Common myeloid progenitor, CD34-positive (primary cell): ENCODE measurements around the gene CRLF1.

ENCODE experiments used
- CTCF ChIA-PET: fragments of 350-600 bp; sonication (Branson Sonifier 250); formaldehyde crosslinking; loops from one replicate; lab custom pipeline; 2021; ENCODE audit warnings: antibody characterized with exemption; lab: Charles Lee
- POLR2A ChIA-PET: fragments of 350-600 bp; sonication (Branson Sonifier 250); formaldehyde crosslinking; loops from one replicate; lab custom pipeline; 2021; ENCODE audit warnings: antibody characterized with exemption; lab: Charles Lee
- DNase-seq, 3 donors: peaks; one replicate each; pipeline versions ENCODE4 v3.0.0 to v3.0.0-alpha.2; 2013
- H3K27ac ChIP-seq, 2 experiments: 1 replicate in 1 of 2; 2 replicates in 1 of 2; pipeline ENCODE4 v1.7.0; 2013; ENCODE audit warnings: inconsistent platforms in 2 of 2, low read length in 2 of 2, mild to moderate bottlenecking in 2 of 2, low read depth in 1 of 2, moderate library complexity in 1 of 2; ENCODE audit not compliant: severe bottlenecking in 2 of 2, insufficient read depth in 1 of 2, poor library complexity in 1 of 2
- H3K27me3 ChIP-seq, 5 experiments: replicated peaks in 2 of 5; 1 replicate in 3 of 5; 2 replicates in 2 of 5; pipeline versions ENCODE4 v1.6.1 to v1.7.0; 2013; ENCODE audit warnings: low read length in 4 of 5, mild to moderate bottlenecking in 2 of 5, moderate library complexity in 2 of 5, inconsistent platforms in 1 of 5; ENCODE audit not compliant: insufficient read depth in 5 of 5, control insufficient read depth in 4 of 5
- H3K36me3 ChIP-seq, 4 experiments: 1 replicate in 2 of 4; 2 replicates in 2 of 4; pipeline versions ENCODE4 v1.6.1 to v1.7.0; 2013; ENCODE audit warnings: low read length in 3 of 4, control low read depth in 1 of 4, mild to moderate bottlenecking in 1 of 4; ENCODE audit not compliant: control insufficient read depth in 4 of 4, insufficient read depth in 4 of 4
- H3K4me1 ChIP-seq, 4 experiments: 1 replicate in 3 of 4; 2 replicates in 1 of 4; pipeline versions ENCODE4 v1.6.1 to v1.7.1; 2013; ENCODE audit warnings: low read length in 3 of 4, mild to moderate bottlenecking in 3 of 4, control low read depth in 1 of 4, inconsistent platforms in 1 of 4, moderate library complexity in 1 of 4; ENCODE audit not compliant: control insufficient read depth in 4 of 4, insufficient read depth in 4 of 4; ENCODE audit errors: control extremely low read depth in 1 of 4
- H3K4me3 ChIP-seq, 7 experiments: 1 replicate in 4 of 7; 2 replicates in 3 of 7; pipeline versions ENCODE4 v1.5.1 to v1.7.0; 2013; ENCODE audit warnings: mild to moderate bottlenecking in 7 of 7, low read length in 6 of 7, moderate library complexity in 6 of 7, inconsistent platforms in 2 of 7, low read depth in 2 of 7, control low read depth in 1 of 7; ENCODE audit not compliant: insufficient read depth in 4 of 7, control insufficient read depth in 1 of 7; ENCODE audit errors: extremely low read depth in 1 of 7
- H3K9me3 ChIP-seq, 5 experiments: 1 replicate in 4 of 5; 2 replicates in 1 of 5; pipeline versions ENCODE4 v1.6.1 to v1.7.1; 2013; ENCODE audit warnings: low read length in 4 of 5, mild to moderate bottlenecking in 2 of 5, inconsistent platforms in 1 of 5, low read depth in 1 of 5, moderate library complexity in 1 of 5; ENCODE audit not compliant: control insufficient read depth in 4 of 5, insufficient read depth in 2 of 5; ENCODE audit errors: control extremely low read depth in 1 of 5
- WGBS: methylation state at CpG from one replicate; pipeline ENCODE4 v1.1.5; 2013; ENCODE audit not compliant: insufficient coverage; 5-methylcytosine and 5-hydroxymethylcytosine counted together

The CRLF1 gene

GRCh38 chr19:18626906-18627305 is 20.3 kb upstream of the CRLF1 start:
- no peak for DNase-seq
- Histone ChIP-seq H3K4me3 (no peak overlapping the region), H3K27me3 (peaks cover 0 to 5% (median 1%) of the 10 kb centered on the region in 5 experiments), H3K4me1 (peaks cover 0 to 3% (median 0%) of the 10 kb centered on the region in 4 experiments), H3K27ac (no peak overlapping the region), H3K36me3 (no peaks in the 10 kb centered on the region), H3K9me3 (no peaks in the 10 kb centered on the region)
- ChIA-PET POLR2A (no interaction called here), CTCF (no interaction called here)
- WGBS, result 78% methylated on average over 2 of the region's 2 CpGs

DNA sequence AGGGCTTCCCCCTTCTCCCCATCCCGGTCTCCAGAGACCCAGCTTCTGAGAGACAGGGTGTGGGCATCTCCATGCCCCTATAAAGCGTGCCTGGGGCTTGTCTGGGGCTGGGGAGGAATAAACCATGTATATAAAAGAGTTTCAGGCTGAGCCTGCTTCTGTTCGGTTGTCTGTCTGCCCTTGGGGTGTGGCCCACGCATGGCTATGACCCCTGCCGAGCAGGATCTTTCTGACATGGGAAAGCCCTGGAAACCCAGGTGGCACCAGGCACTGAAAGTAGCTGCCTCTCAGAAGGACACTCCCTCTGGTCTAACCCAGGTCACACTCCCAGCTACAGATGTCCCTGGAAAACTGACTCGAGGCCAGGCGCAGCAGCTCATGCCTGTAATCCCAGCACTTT is 14.3 kb upstream of the CRLF1 start:
- POLR2A ChIA-PET, result interaction anchor here (0.6 kb wide), 1 partner anchor 64 kb away, joined by 3 read pairs; no protein-coding TSS in a partner anchor
- H3K27ac ChIP-seq, result no peak overlapping the region
- DNase-seq, result no peak
- no peaks in the 10 kb centered on the region for H3K4me1 ChIP-seq
- WGBS, result 93% methylated on average over 3 of the region's 7 CpGs
- H3K9me3 ChIP-seq, result peaks cover 0 to 6% (median 0%) of the 10 kb centered on the region in 5 experiments
- H3K27me3 ChIP-seq, result peaks cover 0 to 23% (median 12%) of the 10 kb centered on the region in 5 experiments
- CTCF ChIA-PET, result no interaction called here
- H3K36me3 ChIP-seq, result no peaks in the 10 kb centered on the region
- no peak overlapping the region for H3K4me3 ChIP-seq

DNA sequence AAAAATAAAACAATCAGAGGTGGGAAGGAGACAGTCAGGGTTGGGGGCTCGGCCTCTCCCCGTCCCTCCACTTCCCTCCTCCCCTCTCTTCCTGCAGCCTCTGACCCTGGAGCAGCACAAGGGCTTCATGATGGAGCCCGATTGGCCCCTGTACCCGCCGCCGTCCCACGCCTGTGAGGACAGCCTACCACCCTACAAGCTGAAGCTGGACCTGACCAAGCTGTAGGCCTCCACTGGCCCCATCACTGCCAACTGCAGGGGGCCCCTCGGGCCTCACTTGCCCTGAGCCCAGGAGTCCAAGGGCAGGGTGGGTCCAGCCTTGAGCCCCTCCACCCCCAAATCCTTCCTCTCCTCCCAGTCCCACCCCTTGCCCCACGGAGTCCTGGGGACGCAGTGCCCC is 13.7 kb upstream of the CRLF1 start:
- H3K9me3 ChIP-seq, result peaks cover 0 to 6% (median 0%) of the 10 kb centered on the region in 5 experiments
- CTCF ChIA-PET, result no interaction called here
- H3K27me3 ChIP-seq, result peaks cover 0 to 28% (median 14%) of the 10 kb centered on the region in 5 experiments
- no peak overlapping the region for H3K4me3 ChIP-seq
- POLR2A ChIA-PET, result no interaction called here
- no peak for DNase-seq
- 98% methylated on average over 5 of the region's 10 CpGs for WGBS
- no peaks in the 10 kb centered on the region for H3K4me1 ChIP-seq
- no peaks in the 10 kb centered on the region for H3K36me3 ChIP-seq
- no peak overlapping the region for H3K27ac ChIP-seq

- CTCF ChIA-PET, result no interaction called here
- peaks cover 0 to 3% (median under 1%) of the 10 kb centered on the region in 4 experiments for H3K4me1 ChIP-seq
- H3K9me3 ChIP-seq, result peaks cover 0 to 6% (median 0%) of the 10 kb centered on the region in 5 experiments
- peaks cover 0 to 49% (median 17%) of the 10 kb centered on the region in 5 experiments for H3K27me3 ChIP-seq
- no peaks in the 10 kb centered on the region for H3K36me3 ChIP-seq
- POLR2A ChIA-PET, result no interaction called here
- DNase-seq, result no peak
- H3K27ac ChIP-seq, result no peak overlapping the region
- WGBS, result 98% methylated on average over 7 of the region's 13 CpGs
- H3K4me3 ChIP-seq, result no peak overlapping the region
Measured at GRCh38 chr19:18618236-18618635, 11.6 kb upstream of the CRLF1 start.

DNA sequence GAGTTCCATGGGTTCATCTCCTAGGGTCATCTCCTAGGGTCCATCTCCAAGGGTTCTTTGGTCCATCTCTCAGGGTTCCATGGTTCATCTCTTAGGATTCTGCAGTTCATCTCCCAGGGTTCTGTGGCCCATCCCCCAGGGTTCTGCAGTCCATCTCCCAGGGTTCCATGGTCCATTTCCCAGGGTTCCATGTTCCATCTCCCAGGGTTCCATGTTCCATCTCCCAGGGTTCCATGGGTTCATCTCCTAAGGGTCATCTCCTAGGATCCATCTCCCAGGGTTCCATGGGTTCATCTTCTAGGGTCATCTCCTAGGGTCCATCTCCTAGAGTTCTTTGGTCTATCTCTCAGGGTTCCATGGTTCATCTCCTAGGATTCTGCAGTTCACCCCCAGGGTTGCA is 11.0 kb upstream of the CRLF1 start:
- peaks cover 0 to 6% (median 0%) of the 10 kb centered on the region in 5 experiments for H3K9me3 ChIP-seq
- CTCF ChIA-PET, result no interaction called here
- no peak for DNase-seq

GRCh38 chr19:18616023-18616422 is 9.4 kb upstream of the CRLF1 start:
- Histone ChIP-seq H3K4me3 (no peak overlapping the region), H3K27ac (no peak overlapping the region), H3K27me3 (peaks cover 0 to 69% (median 26%) of the 10 kb centered on the region in 5 experiments), H3K36me3 (no peaks in the 10 kb centered on the region), H3K4me1 (peaks cover 0 to 24% (median 18%) of the 10 kb centered on the region in 4 experiments), H3K9me3 (peaks cover 0 to 6% (median 0%) of the 10 kb centered on the region in 5 experiments)
- DNase-seq, result no peak
- ChIA-PET CTCF (no interaction called here), POLR2A (no interaction called here)
- 96% methylated on average over 2 of the region's 3 CpGs for WGBS

More for the DNA sequence above, 11.0 kb upstream of the CRLF1 start:
- H3K4me3 ChIP-seq, result no peak overlapping the region
- H3K27me3 ChIP-seq, result peaks cover 0 to 54% (median 17%) of the 10 kb centered on the region in 5 experiments
- H3K27ac ChIP-seq, result no peak overlapping the region
- POLR2A ChIA-PET, result no interaction called here
- H3K4me1 ChIP-seq, result peaks cover 0 to 9% (median 7%) of the 10 kb centered on the region in 4 experiments
- no peaks in the 10 kb centered on the region for H3K36me3 ChIP-seq

- ChIA-PET POLR2A (no interaction called here), CTCF (interaction anchor here (1.0 to 1.7 kb wide), 2 partner anchors 21 to 162 kb away, joined by 3 read pairs; no protein-coding TSS in a partner anchor)
- H3K4me3 ChIP-seq, result no peak overlapping the region
- no peaks in the 10 kb centered on the region for H3K36me3 ChIP-seq
- H3K9me3 ChIP-seq, result peaks cover 0 to 6% (median 0%) of the 10 kb centered on the region in 5 experiments
- peaks cover 4 to 90% (median 37%) of the 10 kb centered on the region in 5 experiments for H3K27me3 ChIP-seq
- peaks cover 0 to 31% (median 22%) of the 10 kb centered on the region in 4 experiments for H3K4me1 ChIP-seq
- WGBS, result 40% methylated on average over 12 of the region's 23 CpGs
- H3K27ac ChIP-seq, result no peak overlapping the region
- no peak for DNase-seq
Measured at GRCh38 chr19:18613589-18614234, 7.1 kb upstream of the CRLF1 start.
